IMR-90 (cell line): ENCODE measurements around the gene NBEA. TPM values are rescaled to one million over a fixed set of nuclear protein-coding genes. Genes with fewer than 3 reads are reported as not detected.

Experiments
- ATAC-seq: fragments of 200-7000 bp; cut with Tn5 transposase; 2 replicates; pipeline ENCODE4 v1.9.1; 2020; ENCODE audit warnings: low read depth, mild to moderate bottlenecking, moderate library complexity
- BruUV-seq: library from RNA; stranded (reverse); fragments of 400-500 nt; replicated peaks from 2 replicates; lab custom pipeline; 2021; lab: Mats Ljungman, UMichigan
- CTCF ChIA-PET: fragments of 300-600 bp; formaldehyde crosslinking; extraction: SDS; loops from one replicate; lab custom pipeline; 2021; ENCODE audit warnings: antibody characterized with exemption; lab: Yijun Ruan, JAX
- POLR2A ChIA-PET: fragments of 300-600 bp; sonication (Branson Sonifier 250); formaldehyde crosslinking; loops from one replicate; lab custom pipeline; 2022; ENCODE audit warnings: antibody characterized with exemption; ENCODE audit not compliant: unreplicated experiment; lab: Charles Lee
- DNase-seq: peaks from one replicate; pipeline ENCODE4 v3.0.0; 2013
- H2AFZ ChIP-seq: replicated peaks from 2 replicates; pipeline ENCODE3; 2013; ENCODE audit warnings: low read length, mild to moderate bottlenecking; ENCODE audit not compliant: poor library complexity
- H2AK5ac ChIP-seq: 2 replicates; pipeline ENCODE4 v1.6.1; 2013; ENCODE audit warnings: low read depth, low read length, inconsistent platforms
- H2AK9ac ChIP-seq: replicated peaks from 2 replicates; pipeline ENCODE3; 2013; ENCODE audit warnings: mild to moderate bottlenecking, low read depth, low read length, moderate library complexity; ENCODE audit not compliant: poor library complexity
- H2BK120ac ChIP-seq: 2 replicates; pipeline ENCODE4 v1.6.1; 2013; ENCODE audit warnings: low read depth, low read length, inconsistent platforms
- H2BK15ac ChIP-seq: 3 replicates; pipeline ENCODE4 v1.6.1; 2013; ENCODE audit warnings: low read depth, low read length, inconsistent platforms
- H2BK20ac ChIP-seq: 2 replicates; pipeline ENCODE4 v1.6.1; 2013; ENCODE audit warnings: low read depth, mild to moderate bottlenecking, inconsistent platforms, low read length, moderate library complexity
- H2BK5ac ChIP-seq: 2 replicates; pipeline ENCODE4 v1.6.1; 2013; ENCODE audit warnings: mild to moderate bottlenecking, low read depth, low read length, inconsistent platforms; ENCODE audit not compliant: poor library complexity, severe bottlenecking
- H3K14ac ChIP-seq: replicated peaks from 2 replicates; pipeline ENCODE4 v1.6.1; 2013; ENCODE audit warnings: low read depth, low read length, inconsistent platforms
- H3K18ac ChIP-seq: 2 replicates; pipeline ENCODE4 v1.6.1; 2013; ENCODE audit warnings: low read depth, low read length, control low read depth
- H3K23ac ChIP-seq: 2 replicates; pipeline ENCODE4 v1.6.1; 2013; ENCODE audit warnings: low read depth, low read length, inconsistent platforms
- H3K27ac ChIP-seq: 2 replicates; pipeline ENCODE4 v1.5.1; 2013; ENCODE audit warnings: mild to moderate bottlenecking, control low read depth, low read length; ENCODE audit not compliant: insufficient read depth
- H3K27me3 ChIP-seq: 2 replicates; pipeline ENCODE4 v1.6.1; 2013; ENCODE audit warnings: low read length; ENCODE audit not compliant: control insufficient read depth, insufficient read depth
- H3K36me3 ChIP-seq: 2 replicates; pipeline ENCODE4 v1.6.1; 2013; ENCODE audit warnings: low read length, mixed read lengths; ENCODE audit not compliant: control insufficient read depth, insufficient read depth
- H3K4ac ChIP-seq: 2 replicates; pipeline ENCODE4 v1.6.1; 2013; ENCODE audit warnings: low read depth, low read length, inconsistent platforms
- H3K4me1 ChIP-seq: 2 replicates; pipeline ENCODE4 v1.6.1; 2013; ENCODE audit warnings: low read length, mixed read lengths; ENCODE audit not compliant: control insufficient read depth, insufficient read depth
- H3K4me2 ChIP-seq: 2 replicates; pipeline ENCODE4 v1.6.1; 2013; ENCODE audit warnings: low read depth, mild to moderate bottlenecking, control low read depth, low read length, moderate library complexity
- H3K4me3 ChIP-seq: 2 replicates; pipeline ENCODE4 v1.5.1; 2013; ENCODE audit warnings: low read depth, mild to moderate bottlenecking, control low read depth, low read length, moderate library complexity; ENCODE audit not compliant: insufficient read depth
- H3K56ac ChIP-seq: 2 replicates; pipeline ENCODE4 v1.6.1; 2013; ENCODE audit warnings: low read length, inconsistent platforms; ENCODE audit not compliant: insufficient read depth; ENCODE audit errors: extremely low read depth
- H3K79me1 ChIP-seq, 2 experiments: 2 replicates each; pipeline ENCODE4 v1.6.1; 2013; ENCODE audit warnings: low read length in 2 of 2, inconsistent platforms in 1 of 2, low read depth in 1 of 2
- H3K9ac ChIP-seq: 2 replicates; pipeline ENCODE4 v1.6.1; 2013; ENCODE audit warnings: low read depth, low read length, control low read depth
- H3K9me1 ChIP-seq: 2 replicates; pipeline ENCODE4 v1.6.1; 2013; ENCODE audit warnings: low read length, inconsistent platforms; ENCODE audit not compliant: insufficient read depth
- H3K9me3 ChIP-seq: 2 replicates; pipeline ENCODE4 v1.6.1; 2013; ENCODE audit warnings: low read length; ENCODE audit not compliant: control insufficient read depth, insufficient read depth
- H4K20me1 ChIP-seq: 2 replicates; pipeline ENCODE4 v1.6.1; 2013; ENCODE audit warnings: low read length, inconsistent platforms; ENCODE audit not compliant: insufficient read depth
- H4K5ac ChIP-seq: 2 replicates; pipeline ENCODE4 v1.6.1; 2013; ENCODE audit warnings: mild to moderate bottlenecking, low read depth, low read length, control low read depth
- H4K8ac ChIP-seq, 2 experiments: 2 replicates each; pipeline ENCODE4 v1.6.1; 2013; ENCODE audit warnings: low read depth in 2 of 2, low read length in 2 of 2, control low read depth in 1 of 2, inconsistent platforms in 1 of 2
- H4K91ac ChIP-seq: 2 replicates; pipeline ENCODE4 v1.6.1; 2013; ENCODE audit warnings: low read depth, low read length, inconsistent platforms; ENCODE audit not compliant: insufficient read depth
- CEBPB ChIP-seq: IDR thresholded peaks from 2 replicates; pipeline ENCODE4 v1.6.1; 2012; ENCODE audit warnings: low read depth, low read length, improper control_type of control experiment
- MAFK ChIP-seq: IDR thresholded peaks from 2 replicates; pipeline ENCODE4 v1.6.1; 2012; ENCODE audit warnings: low read depth, low read length, improper control_type of control experiment
- WGBS, 2 experiments: methylation state at CpG; one replicate each; pipeline versions ENCODE4 v1.1.5 to v1.1.7; 2013; ENCODE audit warnings: missing lambda C conversion rate in 2 of 2; ENCODE audit not compliant: insufficient read length in 1 of 2; ENCODE audit errors: extremely low coverage in 2 of 2; 5-methylcytosine and 5-hydroxymethylcytosine counted together
- dilution Hi-C: fragments of 300-500 bp; cut with HindIII; formaldehyde crosslinking; loops from one replicate; pipeline ENCODE4 v1.14.3; 2018; ENCODE audit warnings: low sequenced_read_pairs; ENCODE audit not compliant: unreplicated experiment
- in situ Hi-C: fragments of 300-500 bp; cut with MboI; formaldehyde crosslinking; loops from 3 replicates; pipeline ENCODE4 v1.14.3; 2019; ENCODE audit warnings: low sequenced_read_pairs, inconsistent platforms, mixed read lengths
- intact Hi-C: fragments of 100-400 bp; cut with micrococcal nuclease; formaldehyde crosslinking; loops from 2 replicates; pipeline ENCODE4 v1.10.0; 2022
- polyA plus RNA-seq, 3 experiments: library from polyadenylated mRNA; depleted of rRNA; stranded (reverse); fragments of >200 nt; gene quantifications; 2 replicates each; pipeline ENCODE4 v1.2.3, GENCODE V29; 2012; ENCODE audit warnings: low replicate concordance in 1 of 3
- total RNA-seq: library from RNA; depleted of rRNA; stranded (reverse); fragments of >200 nt; gene quantifications from 2 replicates; pipeline ENCODE4 v1.2.3, GENCODE V29; 2012
- TF ChIP-seq, protein P1 (sequence below): fragments of 150-350 bp; IDR thresholded peaks from 2 replicates; pipeline ENCODE4 v1.6.1; 2016; ENCODE audit warnings: low read depth, mild to moderate bottlenecking, low read length, moderate library complexity, borderline replicate concordance

Gene NBEA
- total and polyA plus RNA-seq, 2 of the 4 experiments (the other 2 are of a cell fraction): 0.82 to 2.2 TPM

DNA sequence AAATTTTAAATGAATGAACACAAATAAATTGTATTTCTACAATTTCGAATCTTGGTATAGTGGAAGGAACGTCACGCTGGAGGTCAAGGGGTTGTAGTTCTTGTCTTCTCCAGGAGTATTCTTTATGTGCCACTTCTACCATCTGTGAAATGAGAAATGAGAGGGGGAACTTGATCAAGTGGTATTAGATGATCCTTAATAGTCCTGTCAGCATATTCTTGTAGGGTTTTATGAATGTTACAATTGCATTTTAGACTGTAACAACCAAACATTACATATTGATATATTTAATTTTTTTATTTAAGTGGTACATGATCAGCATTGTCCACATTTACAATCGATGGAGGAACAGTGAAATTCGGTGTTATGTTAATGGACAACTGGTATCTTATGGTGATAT is 113.6 kb downstream of the NBEA start:
- peak; percentile 48 for TF ChIP-seq MAFK
- TF ChIP-seq CEBPB: no peak
- TF ChIP-seq, protein P1, sequence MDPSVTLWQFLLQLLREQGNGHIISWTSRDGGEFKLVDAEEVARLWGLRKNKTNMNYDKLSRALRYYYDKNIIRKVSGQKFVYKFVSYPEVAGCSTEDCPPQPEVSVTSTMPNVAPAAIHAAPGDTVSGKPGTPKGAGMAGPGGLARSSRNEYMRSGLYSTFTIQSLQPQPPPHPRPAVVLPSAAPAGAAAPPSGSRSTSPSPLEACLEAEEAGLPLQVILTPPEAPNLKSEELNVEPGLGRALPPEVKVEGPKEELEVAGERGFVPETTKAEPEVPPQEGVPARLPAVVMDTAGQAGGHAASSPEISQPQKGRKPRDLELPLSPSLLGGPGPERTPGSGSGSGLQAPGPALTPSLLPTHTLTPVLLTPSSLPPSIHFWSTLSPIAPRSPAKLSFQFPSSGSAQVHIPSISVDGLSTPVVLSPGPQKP: no peak
- Histone ChIP-seq H3K9me3 (no peaks in the 10 kb centered on the region), H2BK15ac (no peak overlapping the region), H3K14ac (no peak overlapping the region), H3K79me1 (no peaks in the 10 kb centered on the region), H4K5ac (no peak overlapping the region), H4K8ac (no peak overlapping the region), H3K4me3 (no peak overlapping the region), H3K18ac (no peak overlapping the region), H3K9me1 (no peaks in the 10 kb centered on the region), H2AFZ (no peak overlapping the region), H2AK5ac (no peak overlapping the region), H3K36me3 (no peaks in the 10 kb centered on the region), H4K91ac (no peak overlapping the region), H3K27ac (no peak overlapping the region), H3K9ac (no peak overlapping the region), H3K4ac (no peak overlapping the region), H2AK9ac (no peak overlapping the region), H3K56ac (no peak overlapping the region), H2BK120ac (no peak overlapping the region), H2BK20ac (no peak overlapping the region), H4K20me1 (no peaks in the 10 kb centered on the region), H3K4me1 (no peaks in the 10 kb centered on the region), H2BK5ac (no peak overlapping the region), H3K27me3 (no peaks in the 10 kb centered on the region), H3K23ac (no peak overlapping the region), H3K4me2 (no peak overlapping the region)
- no TSS peak for BruUV-seq
- intact Hi-C loops: no loop called here
- no peak for DNase-seq
- in situ Hi-C loops: no loop called here
- ATAC-seq: no peak
- ChIA-PET POLR2A (no interaction called here), CTCF (no interaction called here)
- dilution Hi-C loops: no loop called here
- no CpG with 5 or more reads among the region's 5 CpGs for WGBS, 2 experiments
